CD8-positive, alpha-beta memory T cell (primary cell): ENCODE measurements around the gene EBI3. TPM values are rescaled to one million over a fixed set of nuclear protein-coding genes. Genes with fewer than 3 reads are reported as not detected.
"Not testable (repeated sequence)": the region's sequence is repeated elsewhere in the genome, so short reads cannot be mapped to it uniquely, and the experiment has no call there.

Experiments
- CTCF ChIA-PET: fragments of 350-600 bp; sonication (Branson Sonifier 250); formaldehyde crosslinking; loops from one replicate; lab custom pipeline; 2021; ENCODE audit warnings: antibody characterized with exemption; lab: Charles Lee
- POLR2A ChIA-PET: fragments of 350-600 bp; sonication (Branson Sonifier 250); formaldehyde crosslinking; loops from one replicate; lab custom pipeline; 2021; ENCODE audit warnings: antibody characterized with exemption; lab: Charles Lee
- DNase-seq, 5 donors: peaks; one replicate each; pipeline versions ENCODE4 v3.0.0 to v3.0.0-alpha.2; 2020 to 2022; ENCODE audit warnings: mixed read lengths in 1 of 5
- H3K27ac ChIP-seq: one replicate; pipeline ENCODE4 v1.7.0; 2013; ENCODE audit warnings: low read depth, mild to moderate bottlenecking, low read length, moderate library complexity
- H3K27me3 ChIP-seq: 2 replicates; pipeline ENCODE4 v1.7.0; 2013; ENCODE audit warnings: low read length, mild to moderate bottlenecking; ENCODE audit not compliant: insufficient read depth, poor library complexity, severe bottlenecking
- H3K36me3 ChIP-seq: 2 replicates; pipeline ENCODE4 v1.7.0; 2013; ENCODE audit warnings: mild to moderate bottlenecking, low read length, moderate library complexity; ENCODE audit not compliant: insufficient read depth
- H3K4me1 ChIP-seq: 2 replicates; pipeline ENCODE4 v1.7.0; 2013; ENCODE audit warnings: mild to moderate bottlenecking, low read length, moderate library complexity; ENCODE audit not compliant: insufficient read depth
- H3K4me3 ChIP-seq: 2 replicates; pipeline ENCODE4 v1.7.0; 2013; ENCODE audit warnings: mild to moderate bottlenecking, low read length
- H3K9me3 ChIP-seq: 2 replicates; pipeline ENCODE4 v1.7.0; 2013; ENCODE audit warnings: mild to moderate bottlenecking, low read length
- H3K27ac Mint-ChIP-seq, 8 donors: one replicate each; pipeline ENCODE4 v1.8.0; 2020 to 2021; ENCODE audit warnings: mixed read lengths in 8 of 8, mild to moderate bottlenecking in 6 of 8, inconsistent platforms in 3 of 8, moderate library complexity in 3 of 8
- H3K27me3 Mint-ChIP-seq, 2 donors: one replicate each; pipeline ENCODE4 v1.8.0; 2020 to 2021; ENCODE audit warnings: mixed read lengths in 2 of 2, mild to moderate bottlenecking in 1 of 2, moderate library complexity in 1 of 2
- H3K36me3 Mint-ChIP-seq, 3 donors: one replicate each; pipeline ENCODE4 v1.8.0; 2020 to 2021; ENCODE audit warnings: mixed read lengths in 3 of 3, inconsistent platforms in 1 of 3, mild to moderate bottlenecking in 1 of 3
- H3K4me1 Mint-ChIP-seq, 3 donors: one replicate each; pipeline ENCODE4 v1.8.0; 2020 to 2021; ENCODE audit warnings: mixed read lengths in 3 of 3, inconsistent platforms in 1 of 3, mild to moderate bottlenecking in 1 of 3
- H3K4me3 Mint-ChIP-seq, 7 donors: one replicate each; pipeline ENCODE4 v1.8.0; 2020 to 2021; ENCODE audit warnings: mixed read lengths in 7 of 7, mild to moderate bottlenecking in 6 of 7, moderate library complexity in 4 of 7, inconsistent platforms in 2 of 7
- H3K9me3 Mint-ChIP-seq, 5 donors: one replicate each; pipeline ENCODE4 v1.8.0; 2020 to 2022; ENCODE audit warnings: mixed read lengths in 5 of 5, mild to moderate bottlenecking in 3 of 5, moderate library complexity in 2 of 5, inconsistent platforms in 1 of 5
- polyA plus RNA-seq: library from polyadenylated mRNA; unstranded; fragments of 300-500 nt; fragmentation: Illumina TruSeq; gene quantifications from one replicate; pipeline ENCODE4 v1.2.3, GENCODE V29; 2021
- total RNA-seq, 2 experiments: library from RNA; stranded (reverse); gene quantifications; one replicate each; pipeline ENCODE4 v1.2.3, GENCODE V29; 2021

Gene EBI3
- total and polyA plus RNA-seq, 3 experiments from 2014 or later, result 14.2 to 14.8 TPM; not detected in 1

DNA sequence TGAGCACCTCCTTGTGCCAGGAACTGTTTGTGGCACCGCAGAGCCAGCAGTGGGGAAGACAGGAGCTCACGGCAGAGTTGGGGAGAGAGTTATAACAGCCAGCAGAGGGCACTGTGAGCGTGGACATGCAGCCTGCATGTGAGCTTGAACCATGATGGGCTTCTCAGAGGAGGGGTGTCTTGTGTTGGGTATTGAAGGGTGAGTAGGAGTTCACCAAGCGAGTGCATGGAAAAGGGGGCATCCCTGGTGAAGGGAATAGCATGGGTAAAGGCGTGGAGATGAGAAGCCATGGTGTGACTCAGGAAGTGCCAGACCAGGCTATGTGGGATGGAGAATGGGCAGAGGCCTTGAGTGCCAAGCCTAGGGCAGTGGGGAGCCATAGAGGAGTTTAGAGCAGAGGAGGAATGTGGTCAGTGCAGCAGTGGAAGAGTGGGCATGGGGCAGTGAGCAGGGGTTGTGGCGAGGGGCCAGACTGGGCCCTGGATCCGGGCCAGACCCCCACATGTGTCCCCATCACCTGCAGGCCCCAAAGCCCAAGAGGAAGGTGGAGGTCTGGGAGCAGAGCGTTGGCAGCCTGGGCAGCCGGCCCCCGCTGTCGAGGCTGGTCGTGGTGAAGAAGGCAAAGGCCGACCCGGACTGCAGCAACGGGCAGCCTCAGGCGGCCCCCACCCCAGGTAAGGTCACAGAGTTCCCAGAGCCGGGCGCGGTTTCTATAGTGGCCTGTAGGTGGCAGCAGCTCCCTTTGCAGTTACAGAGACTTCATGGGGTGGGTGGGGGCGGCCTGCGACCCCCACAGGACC, 38.0 kb downstream of the EBI3 start:
- H3K27me3 ChIP-seq, result no peaks in the 10 kb centered on the region
- Mint-ChIP-seq H3K27me3 (no peaks in the 10 kb centered on the region), H3K4me3 (no peak overlapping the region), H3K27ac (peak overlapping the region; percentile 17 to 90 (median 71)), H3K36me3 (peaks cover 8 to 71% (median 12%) of the 10 kb centered on the region in 3 donors), H3K9me3 (no peaks in the 10 kb centered on the region), H3K4me1 (peaks cover 20 to 34% (median 28%) of the 10 kb centered on the region in 3 donors)
- peak; percentile 17 to 67 (median 49) for DNase-seq
- no peak overlapping the region for H3K4me3 ChIP-seq
- H3K27ac ChIP-seq, result no peak overlapping the region
- ChIA-PET POLR2A (interaction anchor here (0.6 to 0.7 kb wide), 2 partner anchors 37 to 79 kb away, joined by 3 to 7 read pairs; no protein-coding TSS in a partner anchor), CTCF (interaction anchor here (0.6 to 2.8 kb wide), 21 partner anchors 9 to 367 kb away, joined by 3 to 41 read pairs (median 4); partner anchors contain the start of genes CHAF1A, HDGFL2, MPND and SH3GL1)
- H3K9me3 ChIP-seq, result no peaks in the 10 kb centered on the region
- peaks cover 22% of the 10 kb centered on the region for H3K4me1 ChIP-seq
- peaks cover 22% of the 10 kb centered on the region for H3K36me3 ChIP-seq

GRCh38 chr19:4267901-4268815, 38.8 kb downstream of the EBI3 start:
- no peaks in the 10 kb centered on the region for H3K9me3 Mint-ChIP-seq
- Histone ChIP-seq H3K9me3 (no peaks in the 10 kb centered on the region), H3K36me3 (peaks cover 22% of the 10 kb centered on the region), H3K27me3 (no peaks in the 10 kb centered on the region), H3K4me1 (peaks cover 22% of the 10 kb centered on the region), H3K27ac (no peak overlapping the region), H3K4me3 (no peak overlapping the region)
- no peak for DNase-seq
- CTCF ChIA-PET, result interaction anchor here (0.7 to 2.8 kb wide), 17 partner anchors 8 to 366 kb away, joined by 3 to 41 read pairs (median 6); partner anchors contain the start of genes CHAF1A, MPND, STAP2 and TMIGD2
- no peak overlapping the region for H3K4me3 Mint-ChIP-seq
- H3K27ac Mint-ChIP-seq, result peak overlapping the region in 2 of 8 donors; percentile 3 to 51
- POLR2A ChIA-PET, result interaction anchor here (0.6 to 0.7 kb wide), 3 partner anchors 30 to 78 kb away, joined by 3 to 7 read pairs (median 3); no protein-coding TSS in a partner anchor
- H3K27me3 Mint-ChIP-seq, result no peaks in the 10 kb centered on the region
- H3K4me1 Mint-ChIP-seq, result peaks cover 20 to 34% (median 28%) of the 10 kb centered on the region in 3 donors
- peaks cover 8 to 65% (median 12%) of the 10 kb centered on the region in 3 donors for H3K36me3 Mint-ChIP-seq

DNA sequence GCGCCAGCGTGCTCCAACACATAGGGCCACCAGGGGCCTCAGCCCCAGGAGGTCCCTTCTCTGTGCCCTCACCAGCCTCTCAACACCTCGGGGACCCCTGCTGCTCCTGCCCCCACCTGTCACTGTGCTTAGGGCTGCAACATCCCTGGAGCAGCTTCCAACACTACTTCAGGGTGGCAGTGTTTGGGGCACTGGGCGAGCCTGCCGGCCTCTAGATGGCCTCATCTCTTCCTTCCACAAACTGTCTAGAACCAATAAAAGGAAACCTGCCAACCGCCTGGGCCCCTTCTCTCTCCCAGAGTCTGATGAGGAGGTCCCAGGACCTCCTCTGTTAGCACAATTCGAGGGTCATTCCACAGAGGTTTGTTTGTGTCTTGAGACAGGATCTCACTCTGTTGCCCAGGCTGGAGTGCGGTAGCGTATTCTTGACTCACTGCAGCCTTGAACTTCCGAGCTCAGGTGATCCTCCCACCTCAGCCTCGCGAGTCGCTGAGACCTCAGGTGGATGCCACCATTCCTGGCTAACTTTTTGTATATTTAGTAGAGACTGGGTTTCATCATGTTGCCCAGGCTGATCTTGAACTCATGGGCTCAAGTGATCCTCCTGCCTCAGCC, 39.6 kb downstream of the EBI3 start:
- Mint-ChIP-seq H3K27ac (no peak overlapping the region), H3K9me3 (no peaks in the 10 kb centered on the region), H3K4me3 (no peak overlapping the region), H3K27me3 (no peaks in the 10 kb centered on the region), H3K4me1 (peaks cover 20 to 31% (median 28%) of the 10 kb centered on the region in 3 donors), H3K36me3 (peaks cover 8 to 61% (median 12%) of the 10 kb centered on the region in 3 donors)
- CTCF ChIA-PET, result interaction anchor here (0.8 to 2.8 kb wide), 7 partner anchors 7 to 254 kb away, joined by 3 to 41 read pairs (median 3); partner anchors contain the start of gene STAP2
- Histone ChIP-seq H3K27me3 (no peaks in the 10 kb centered on the region), H3K9me3 (no peaks in the 10 kb centered on the region), H3K27ac (no peak overlapping the region), H3K4me3 (no peak overlapping the region), H3K36me3 (peaks cover 22% of the 10 kb centered on the region), H3K4me1 (peaks cover 22% of the 10 kb centered on the region)
- POLR2A ChIA-PET, result no interaction called here
- no peak for DNase-seq

- H3K9me3 Mint-ChIP-seq, result no peaks in the 10 kb centered on the region
- peaks cover 2 to 30% (median 3%) of the 10 kb centered on the region in 3 donors for H3K36me3 Mint-ChIP-seq
- no peaks in the 10 kb centered on the region for H3K9me3 ChIP-seq
- H3K4me3 Mint-ChIP-seq, result no peak overlapping the region
- peaks cover 13% of the 10 kb centered on the region for H3K36me3 ChIP-seq
- H3K27me3 Mint-ChIP-seq, result peaks cover 0 to 2% of the 10 kb centered on the region in 2 donors
- H3K27ac Mint-ChIP-seq, result peak overlapping the region in 1 of 8 donors; percentile 43
- H3K4me1 ChIP-seq, result no peaks in the 10 kb centered on the region
- no peaks in the 10 kb centered on the region for H3K4me1 Mint-ChIP-seq
- ChIA-PET POLR2A (no interaction called here), CTCF (no interaction called here)
- no peak overlapping the region for H3K4me3 ChIP-seq
- DNase-seq, result no peak
- H3K27ac ChIP-seq, result no peak overlapping the region
- H3K27me3 ChIP-seq, result no peaks in the 10 kb centered on the region
Measured at GRCh38 chr19:4272894-4273293, 43.6 kb downstream of the EBI3 start.

- H3K36me3 ChIP-seq, H3K27me3 ChIP-seq, H3K4me1 Mint-ChIP-seq, POLR2A ChIA-PET, CTCF ChIA-PET, H3K27ac ChIP-seq, H3K9me3 Mint-ChIP-seq, H3K27me3 Mint-ChIP-seq, DNase-seq, H3K4me3 ChIP-seq, H3K9me3 ChIP-seq, H3K4me3 Mint-ChIP-seq, H3K4me1 ChIP-seq: not testable (repeated sequence)
- peak overlapping the region in 1 of 8 donors; percentile 6 for H3K27ac Mint-ChIP-seq
- H3K36me3 Mint-ChIP-seq, result peaks cover 2 to 17% (median 3%) of the 10 kb centered on the region in 3 donors
Measured at GRCh38 chr19:4274321-4274686, 45.0 kb downstream of the EBI3 start.

DNA sequence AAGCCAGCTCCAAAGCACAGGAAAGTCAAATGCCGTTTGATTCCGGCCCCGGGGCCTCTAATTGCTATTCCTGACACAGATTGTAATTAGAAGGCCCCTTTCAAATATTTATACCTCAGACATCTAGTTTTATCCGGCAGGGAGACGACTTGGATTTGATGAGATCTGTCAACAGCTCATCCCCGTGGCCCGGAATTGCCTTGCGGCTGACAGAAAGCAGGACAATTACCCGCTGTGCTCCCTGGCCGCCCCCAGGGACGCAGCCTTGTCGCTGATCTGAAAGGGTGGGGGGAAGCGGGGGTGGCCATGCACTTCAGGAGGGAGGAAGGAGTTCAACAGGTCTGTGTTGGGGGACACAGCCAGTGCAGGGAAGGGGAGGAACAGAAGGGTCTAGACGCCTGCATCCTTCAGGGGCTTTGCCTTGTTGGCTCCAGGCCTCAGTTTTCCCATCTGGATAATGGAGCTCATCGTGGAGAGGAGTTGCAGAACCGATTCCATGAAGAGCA, 47.9 kb downstream of the EBI3 start:
- CTCF ChIA-PET, result interaction anchor here (1.4 to 2.3 kb wide), 3 partner anchors 10 to 77 kb away, joined by 5 to 8 read pairs (median 5); no protein-coding TSS in a partner anchor
- Mint-ChIP-seq H3K36me3 (peaks cover 0 to 3% (median 0%) of the 10 kb centered on the region in 3 donors), H3K27ac (no peak overlapping the region), H3K9me3 (no peaks in the 10 kb centered on the region), H3K4me3 (no peak overlapping the region), H3K4me1 (peaks cover 0 to 6% (median 2%) of the 10 kb centered on the region in 3 donors), H3K27me3 (peaks cover 18 to 19% of the 10 kb centered on the region in 2 donors)
- Histone ChIP-seq H3K36me3 (no peaks in the 10 kb centered on the region), H3K4me3 (no peak overlapping the region), H3K27ac (no peak overlapping the region), H3K27me3 (peaks cover 7% of the 10 kb centered on the region), H3K9me3 (no peaks in the 10 kb centered on the region), H3K4me1 (no peaks in the 10 kb centered on the region)
- no peak for DNase-seq
- POLR2A ChIA-PET, result no interaction called here

DNA sequence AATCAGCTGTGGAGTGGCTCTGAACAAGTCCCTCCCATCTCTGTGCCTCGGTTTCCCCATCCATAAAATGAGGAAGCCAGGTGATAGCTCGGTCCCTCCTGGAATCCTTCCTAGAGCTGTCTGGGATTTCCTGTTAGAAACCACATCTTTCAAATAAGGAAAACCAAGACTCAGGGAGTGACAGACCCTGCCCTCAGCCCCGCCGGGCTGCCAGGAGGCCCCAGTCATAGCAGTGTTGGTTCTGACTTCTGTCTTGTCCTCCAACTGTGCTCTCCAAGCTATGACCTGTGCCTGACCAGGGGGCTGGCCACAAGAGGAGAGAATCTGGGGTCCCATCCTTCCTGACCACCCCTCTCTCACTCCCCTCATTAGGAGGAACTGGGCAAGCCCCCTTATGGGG, 48.7 kb downstream of the EBI3 start:
- CTCF ChIA-PET, result interaction anchor here (1.3 to 1.4 kb wide), 2 partner anchors 10 to 74 kb away, joined by 3 to 5 read pairs; no protein-coding TSS in a partner anchor
- H3K36me3 ChIP-seq, result no peaks in the 10 kb centered on the region

More for the DNA sequence above, 48.7 kb downstream of the EBI3 start:
- Mint-ChIP-seq H3K4me1 (peaks cover 0 to 6% (median 2%) of the 10 kb centered on the region in 3 donors), H3K4me3 (peak overlapping the region in 1 of 7 donors; percentile 29), H3K27me3 (peaks cover 18 to 19% of the 10 kb centered on the region in 2 donors), H3K9me3 (no peaks in the 10 kb centered on the region), H3K36me3 (peaks cover 0 to 2% (median 0%) of the 10 kb centered on the region in 3 donors), H3K27ac (no peak overlapping the region)
- no peak overlapping the region for H3K27ac ChIP-seq
- DNase-seq, result no peak
- H3K4me3 ChIP-seq, result no peak overlapping the region
- POLR2A ChIA-PET, result no interaction called here
- peaks cover 7% of the 10 kb centered on the region for H3K27me3 ChIP-seq
- H3K9me3 ChIP-seq, result no peaks in the 10 kb centered on the region
- H3K4me1 ChIP-seq, result no peaks in the 10 kb centered on the region
